NB4 (cell line): ENCODE results near the gene GPR35.
"Not testable (repeated sequence)": the region's sequence is repeated elsewhere in the genome, so short reads cannot be mapped to it uniquely, and the experiment has no call there.

Experiments used
- DNase-seq: peaks from one replicate; pipeline ENCODE4 v3.0.0; 2010; ENCODE audit warnings: low read depth
- H3K4me3 ChIP-seq: one replicate; pipeline ENCODE4 v1.5.1; 2011; ENCODE audit warnings: mild to moderate bottlenecking, low read depth, low read length, moderate library complexity
- MYC ChIP-seq: IDR thresholded peaks from 2 replicates; pipeline ENCODE4 v1.6.1; 2011; ENCODE audit warnings: low read depth, low read length
- POLR2A ChIP-seq: IDR thresholded peaks from 2 replicates; pipeline ENCODE4 v1.6.1; 2011; ENCODE audit warnings: mild to moderate bottlenecking; ENCODE audit not compliant: insufficient read length; ENCODE audit errors: extremely low read depth
- TF ChIP-seq, protein P1 (sequence below): IDR thresholded peaks from one replicate; pipeline ENCODE4 v1.5.1; 2012; ENCODE audit warnings: low read depth, low read length
- TF ChIP-seq, protein P2 (sequence below): IDR thresholded peaks from 2 replicates; pipeline ENCODE4 v1.6.1; 2011; ENCODE audit warnings: low read depth, low read length

The GPR35 gene

DNA sequence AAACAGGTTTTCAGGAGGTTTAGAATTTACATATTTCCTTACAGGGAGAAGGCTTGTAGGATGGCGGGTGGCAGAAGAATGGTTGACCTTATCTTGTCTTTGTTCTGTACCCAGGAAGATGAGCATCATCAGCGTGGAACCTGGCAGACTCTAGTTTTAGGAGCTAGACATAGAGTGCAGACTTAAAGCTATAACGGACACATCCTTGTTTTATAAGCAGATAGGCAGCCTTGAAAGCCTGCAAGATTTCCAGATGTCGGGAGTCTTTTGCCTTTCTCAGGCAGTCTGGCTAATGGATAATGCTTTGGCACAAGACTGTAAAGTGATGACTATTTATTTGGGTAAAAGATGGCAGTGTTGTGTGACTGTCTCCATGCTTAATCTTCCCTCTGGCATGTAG is 45.7 kb downstream of the GPR35 start:
- H3K4me3 ChIP-seq: no peak overlapping the region
- TF ChIP-seq MYC (no peak), POLR2A (no peak)
- TF ChIP-seq, protein P1, sequence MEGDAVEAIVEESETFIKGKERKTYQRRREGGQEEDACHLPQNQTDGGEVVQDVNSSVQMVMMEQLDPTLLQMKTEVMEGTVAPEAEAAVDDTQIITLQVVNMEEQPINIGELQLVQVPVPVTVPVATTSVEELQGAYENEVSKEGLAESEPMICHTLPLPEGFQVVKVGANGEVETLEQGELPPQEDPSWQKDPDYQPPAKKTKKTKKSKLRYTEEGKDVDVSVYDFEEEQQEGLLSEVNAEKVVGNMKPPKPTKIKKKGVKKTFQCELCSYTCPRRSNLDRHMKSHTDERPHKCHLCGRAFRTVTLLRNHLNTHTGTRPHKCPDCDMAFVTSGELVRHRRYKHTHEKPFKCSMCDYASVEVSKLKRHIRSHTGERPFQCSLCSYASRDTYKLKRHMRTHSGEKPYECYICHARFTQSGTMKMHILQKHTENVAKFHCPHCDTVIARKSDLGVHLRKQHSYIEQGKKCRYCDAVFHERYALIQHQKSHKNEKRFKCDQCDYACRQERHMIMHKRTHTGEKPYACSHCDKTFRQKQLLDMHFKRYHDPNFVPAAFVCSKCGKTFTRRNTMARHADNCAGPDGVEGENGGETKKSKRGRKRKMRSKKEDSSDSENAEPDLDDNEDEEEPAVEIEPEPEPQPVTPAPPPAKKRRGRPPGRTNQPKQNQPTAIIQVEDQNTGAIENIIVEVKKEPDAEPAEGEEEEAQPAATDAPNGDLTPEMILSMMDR: no peak
- TF ChIP-seq, protein P2, sequence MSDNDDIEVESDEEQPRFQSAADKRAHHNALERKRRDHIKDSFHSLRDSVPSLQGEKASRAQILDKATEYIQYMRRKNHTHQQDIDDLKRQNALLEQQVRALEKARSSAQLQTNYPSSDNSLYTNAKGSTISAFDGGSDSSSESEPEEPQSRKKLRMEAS: no peak
- no peak for DNase-seq

DNA sequence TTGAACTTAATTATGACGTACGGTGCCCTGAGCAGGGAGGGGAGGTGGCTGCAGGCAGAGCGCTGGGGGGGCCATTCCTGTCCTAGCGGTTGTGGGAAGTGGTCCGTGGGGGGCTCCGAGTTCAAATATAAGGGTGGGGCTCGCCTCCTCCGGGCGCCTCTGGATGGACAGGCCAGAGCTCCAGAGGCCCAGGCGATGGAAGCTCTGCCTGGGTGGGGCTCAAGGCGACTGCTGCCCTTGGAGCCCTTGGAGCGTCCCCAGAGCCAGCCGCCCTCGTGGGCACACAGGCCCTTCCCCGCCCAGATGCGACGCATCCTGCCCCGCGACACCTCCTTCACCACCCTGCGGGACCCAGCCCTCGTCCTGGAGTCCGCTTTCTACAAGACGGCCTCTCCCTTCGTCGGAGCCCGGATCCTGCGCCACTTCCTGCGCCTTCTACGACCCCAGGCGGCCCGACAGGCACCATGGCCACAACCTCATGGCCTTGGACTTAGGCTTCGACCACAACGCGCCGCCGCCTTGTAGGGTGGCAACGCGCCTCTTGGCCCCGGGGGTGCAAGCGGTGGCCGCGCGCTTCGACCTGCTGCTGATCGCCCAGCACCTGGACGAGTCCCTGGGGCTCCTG is 46.9 kb downstream of the GPR35 start:
- H3K4me3 ChIP-seq: no peak overlapping the region
- DNase-seq: no peak
- TF ChIP-seq, protein P1: no peak
- TF ChIP-seq, protein P2: no peak
- TF ChIP-seq MYC: no peak
- no peak for TF ChIP-seq POLR2A

DNA sequence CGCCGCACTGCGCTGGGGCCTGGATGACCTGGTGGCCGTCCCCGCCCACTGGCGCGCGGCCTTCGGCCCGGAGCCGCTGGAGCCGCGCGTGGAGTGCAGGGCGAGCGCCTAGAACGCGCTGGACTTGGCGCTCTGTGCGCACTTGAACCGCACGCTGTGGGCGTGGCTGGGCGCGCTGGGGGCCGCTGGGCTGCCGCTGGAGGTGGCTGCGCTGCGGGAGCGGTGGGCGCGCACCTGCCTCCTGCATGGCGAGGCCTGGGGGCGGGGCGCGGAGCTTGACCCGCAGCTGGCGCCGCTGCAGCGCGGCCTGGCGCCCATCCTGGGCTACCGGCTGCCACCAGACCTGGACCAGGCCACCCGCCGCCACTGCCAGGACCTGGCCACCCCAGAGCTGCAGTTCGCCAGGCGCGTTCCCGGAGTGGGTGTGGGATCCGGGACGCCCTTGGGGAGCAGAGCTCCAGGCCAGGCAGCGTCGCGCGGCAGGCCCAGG is 47.5 kb downstream of the GPR35 start:
- TF ChIP-seq, protein P2: no peak
- TF ChIP-seq, protein P1: no peak
- TF ChIP-seq POLR2A (no peak), MYC (no peak)
- no peak for DNase-seq
- H3K4me3 ChIP-seq: no peak overlapping the region

DNA sequence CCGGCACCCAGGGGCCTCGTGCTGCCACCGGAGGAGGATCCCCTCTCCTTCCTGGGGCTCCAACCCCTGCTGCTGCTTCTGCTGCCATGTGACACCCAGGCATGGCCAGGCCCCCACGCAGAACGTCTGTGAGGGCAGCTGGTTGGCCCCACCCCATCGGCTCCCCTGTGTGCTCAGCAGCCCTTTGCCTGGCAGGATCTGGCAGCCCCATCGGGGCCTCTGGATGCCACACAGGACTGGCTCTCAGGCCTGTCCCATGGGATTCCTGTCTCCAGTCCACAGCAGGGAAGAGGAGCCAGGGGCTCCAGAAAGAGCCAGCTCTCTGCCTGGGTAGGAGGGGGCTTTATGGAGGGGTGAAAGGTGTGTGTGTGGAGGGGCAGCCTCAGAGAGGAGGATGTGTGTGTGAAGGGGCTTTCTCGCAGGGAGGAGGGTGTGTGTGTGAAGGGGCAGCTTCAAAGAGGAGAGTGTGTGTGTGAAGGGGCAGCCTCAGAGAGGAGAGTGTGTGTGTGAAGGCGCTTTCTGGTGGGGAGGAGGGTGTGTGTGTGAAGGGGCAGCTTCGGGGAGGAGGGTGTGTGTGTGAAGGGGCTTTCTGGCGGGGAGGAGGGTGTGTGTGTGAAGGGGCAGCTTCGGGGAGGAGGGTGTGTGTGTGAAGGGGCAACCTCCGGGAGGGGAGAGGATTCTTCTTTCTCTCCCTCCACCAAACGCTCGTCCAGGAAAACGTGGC is 49.3 kb downstream of the GPR35 start:
- not testable (repeated sequence) for H3K4me3 ChIP-seq, DNase-seq

DNA sequence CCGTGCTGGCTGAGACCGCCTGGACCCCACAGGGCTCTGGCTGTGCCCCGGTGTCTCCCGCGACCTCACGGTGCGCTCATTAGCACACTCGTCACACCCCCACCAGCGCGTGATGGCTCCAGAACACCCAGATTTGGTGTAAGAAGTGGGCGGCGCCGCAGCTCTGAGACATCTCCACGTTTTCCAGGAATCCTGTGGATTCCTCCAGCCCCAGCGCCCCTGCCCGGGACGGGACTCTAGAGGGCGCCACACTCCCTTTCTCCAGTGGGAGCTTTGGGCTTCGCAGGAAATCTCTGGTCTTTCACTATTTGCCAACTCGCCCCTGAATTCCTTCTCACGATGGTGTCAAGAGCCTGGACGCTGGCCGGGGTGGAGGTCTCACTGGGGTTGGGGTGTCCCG is 50.1 kb downstream of the GPR35 start:
- H3K4me3 ChIP-seq, DNase-seq: not testable (repeated sequence)

DNA sequence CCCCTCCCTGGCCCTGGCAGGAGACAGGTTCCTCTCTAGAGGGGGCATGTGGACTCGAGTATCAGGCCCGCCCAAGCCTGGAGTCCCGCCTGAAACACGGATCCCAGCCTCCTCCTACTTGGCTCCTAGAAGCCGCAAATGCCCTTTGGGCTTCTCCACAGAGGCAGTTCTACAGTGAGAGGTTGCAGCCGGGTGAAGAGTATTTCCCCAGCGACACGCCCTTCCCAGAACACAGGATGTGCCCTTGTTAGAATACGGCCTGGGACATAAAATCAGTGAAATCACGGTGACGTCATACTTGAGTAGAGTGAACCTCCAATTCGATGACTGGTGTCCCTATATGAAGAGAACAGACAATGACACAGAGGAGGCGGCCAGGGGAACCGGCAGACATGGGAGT is 52.8 kb downstream of the GPR35 start:
- H3K4me3 ChIP-seq, DNase-seq: not testable (repeated sequence)

DNA sequence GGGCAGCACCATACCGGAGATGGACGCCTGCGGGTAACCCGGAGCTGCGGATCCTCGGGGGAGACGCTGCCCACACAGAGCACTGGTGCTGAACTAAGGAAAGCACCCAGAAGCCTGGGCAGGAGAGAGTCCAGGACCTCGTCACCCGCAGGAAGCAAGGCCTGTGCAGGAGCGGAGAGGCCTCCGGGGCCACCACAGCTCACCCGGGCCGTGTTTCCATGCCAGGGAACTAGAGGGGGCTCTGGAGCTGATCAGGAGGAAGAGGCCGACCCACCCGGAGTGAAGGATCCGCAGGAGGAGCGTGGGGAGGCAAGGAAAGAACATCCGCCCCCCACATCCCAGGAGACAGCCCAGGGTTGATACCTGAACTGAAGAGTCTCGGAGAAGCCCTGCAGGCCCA is 53.6 kb downstream of the GPR35 start:
- H3K4me3 ChIP-seq, DNase-seq: not testable (repeated sequence)

DNA sequence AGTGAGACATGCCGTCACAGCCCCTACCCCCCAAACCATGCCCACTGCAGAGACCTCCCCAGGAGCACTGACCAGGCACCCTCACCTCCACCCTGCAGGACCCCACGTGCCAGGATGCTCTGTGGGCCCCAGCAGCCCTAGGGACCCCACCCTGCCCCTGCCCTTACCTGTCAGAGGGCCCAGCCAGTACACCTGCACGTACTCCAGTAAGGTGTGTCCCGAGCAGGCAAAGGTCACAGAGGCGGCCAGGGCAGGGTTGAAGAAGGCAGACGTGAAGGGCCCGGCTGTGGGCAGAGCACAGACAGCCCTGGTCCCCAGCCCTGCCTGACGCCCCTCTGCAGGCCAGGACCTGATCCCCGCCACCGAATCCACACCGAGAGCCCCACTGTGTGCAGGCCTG is 54.9 kb downstream of the GPR35 start:
- H3K4me3 ChIP-seq, DNase-seq: not testable (repeated sequence)
